Kidney (tissue), 14 donors: ENCODE results near the gene NPR2. TPM values are rescaled to one million over a fixed set of nuclear protein-coding genes. Genes with fewer than 3 reads are reported as not detected.
A peak's percentile ranks its signal among the peaks of the same experiment; 100 is the strongest.

ENCODE experiments used
- DNase-seq, 5 donors: peaks; one replicate each; pipeline ENCODE4 v3.0.0-alpha.2; 2013 to 2020
- FAIRE-seq: peaks from 2 replicates; lab custom pipeline; 2012; peaks lifted over from hg19 to GRCh38; lab: Jason Lieb, UNC
- H3K27ac ChIP-seq, 2 donors: one replicate each; pipeline ENCODE4 v1.7.0; 2013; ENCODE audit warnings: low read depth in 2 of 2, low read length in 2 of 2, inconsistent platforms in 1 of 2
- H3K27me3 ChIP-seq: one replicate; pipeline ENCODE4 v1.7.1; 2013; ENCODE audit warnings: low read length, inconsistent platforms; ENCODE audit not compliant: control insufficient read depth, insufficient read depth
- H3K36me3 ChIP-seq, 3 donors: one replicate each; pipeline versions ENCODE4 v1.7.0 to v1.7.1; 2013; ENCODE audit warnings: low read length in 3 of 3, control low read depth in 1 of 3, inconsistent platforms in 1 of 3; ENCODE audit not compliant: insufficient read depth in 3 of 3, control insufficient read depth in 2 of 3
- H3K4me1 ChIP-seq, 3 donors: one replicate each; pipeline versions ENCODE4 v1.7.0 to v1.7.1; 2013; ENCODE audit warnings: low read length in 3 of 3, inconsistent platforms in 1 of 3, low read depth in 1 of 3; ENCODE audit not compliant: control insufficient read depth in 2 of 3, insufficient read depth in 2 of 3
- H3K4me3 ChIP-seq, 3 donors: one replicate each; pipeline versions ENCODE4 v1.7.0 to v1.8.1; 2013; ENCODE audit warnings: low read length in 3 of 3, control low read depth in 1 of 3, inconsistent platforms in 1 of 3
- H3K9ac ChIP-seq, 3 donors: one replicate each; pipeline versions ENCODE4 v1.7.0 to v1.7.1; 2013; ENCODE audit warnings: low read length in 3 of 3, control low read depth in 1 of 3, inconsistent platforms in 1 of 3
- H3K9me3 ChIP-seq, 3 donors: one replicate each; pipeline versions ENCODE4 v1.7.0 to v1.7.1; 2013; ENCODE audit warnings: low read length in 3 of 3, control low read depth in 1 of 3, inconsistent platforms in 1 of 3; ENCODE audit not compliant: control insufficient read depth in 2 of 3, insufficient read depth in 1 of 3
- intact Hi-C: fragments of 100-400 bp; cut with DNase I; formaldehyde crosslinking; loops from one replicate; pipeline ENCODE4 v1.11.1; 2022
- polyA plus RNA-seq: library from polyadenylated mRNA; stranded (reverse); fragments of 350-450 nt; fragmentation: Illumina TruSeq; extraction: RNeasy Lipid Tissue Mini Kit (QIAGEN cat#74804); gene quantifications from one replicate; pipeline ENCODE4 v1.2.3, GENCODE V29; 2014; ENCODE audit warnings: low read depth, low replicate concordance; ENCODE audit not compliant: insufficient read depth
- total RNA-seq: library from RNA; stranded (reverse); fragmentation: NEBNext Ultra II Directional; extraction: Animal tissue kit (Norgen Biotek cat#: 25700); gene quantifications from one replicate; pipeline ENCODE4 v1.2.1, GENCODE V29; 2021
- TF ChIP-seq, protein P1 (sequence below): IDR thresholded peaks from 3 replicates; pipeline ENCODE4 v1.5.1; 2012; ENCODE audit warnings: mild to moderate bottlenecking, moderate library complexity, borderline replicate concordance; ENCODE audit not compliant: insufficient read depth; ENCODE audit errors: extremely low read depth
- donor health status: control.
- donor health status: control.
- donor health status: control.
- donor health status: control.
- donor health status: control.
- donor health status: DM: yes; HTN: yes; CAD: no.
- donor health status: Normal renal cell carcinoma (clear cell type).

The NPR2 gene
- total and polyA plus RNA-seq, 2 donors from 2014 or later, result 11.4 to 17.0 TPM

DNA sequence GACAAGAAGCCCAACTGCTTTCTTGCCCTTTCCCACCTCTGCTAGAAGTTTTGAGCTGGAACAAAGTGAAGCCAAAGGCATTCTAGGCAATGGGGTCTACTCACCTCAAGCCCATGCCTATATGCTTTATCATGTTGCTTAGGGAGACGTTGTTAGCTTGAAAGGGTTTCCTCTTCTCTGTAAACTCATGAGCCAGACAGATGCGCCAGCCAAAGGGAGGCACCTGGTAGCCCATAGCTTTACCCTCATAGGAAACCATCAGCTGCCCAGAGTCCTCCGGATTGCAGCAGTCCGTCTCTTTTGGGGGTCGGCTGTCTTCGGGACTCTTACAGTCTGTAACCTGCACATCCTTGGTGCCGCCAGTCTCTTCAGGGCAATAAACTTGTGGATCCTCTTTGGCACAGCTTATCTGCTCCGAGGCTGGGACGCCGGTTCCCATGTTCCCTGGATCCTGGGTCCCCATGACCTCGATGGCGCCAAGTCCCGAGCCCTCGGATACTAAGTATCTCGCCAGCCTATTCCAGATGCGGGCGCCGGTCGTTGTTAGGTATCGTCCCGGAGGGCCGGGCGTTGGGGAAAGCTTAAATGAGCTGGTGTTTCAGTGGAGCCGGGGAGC lies 43.0 kb upstream of the NPR2 start:
- H3K27me3 ChIP-seq, result no peaks in the 10 kb centered on the region
- peaks cover 0 to 26% (median 11%) of the 10 kb centered on the region in 3 donors for H3K4me1 ChIP-seq
- H3K9ac ChIP-seq, result peak overlapping the region; percentile 84 to 96 (median 91)
- H3K4me3 ChIP-seq, result peak overlapping the region; percentile 81 to 91 (median 84)
- H3K36me3 ChIP-seq, result peaks cover 14 to 42% (median 36%) of the 10 kb centered on the region in 3 donors
- intact Hi-C loops, result no loop called here
- no peak for DNase-seq
- no peak for FAIRE-seq
- peak overlapping the region; percentile 90 to 95 for H3K27ac ChIP-seq
- no peaks in the 10 kb centered on the region for H3K9me3 ChIP-seq
- TF ChIP-seq, protein P1, sequence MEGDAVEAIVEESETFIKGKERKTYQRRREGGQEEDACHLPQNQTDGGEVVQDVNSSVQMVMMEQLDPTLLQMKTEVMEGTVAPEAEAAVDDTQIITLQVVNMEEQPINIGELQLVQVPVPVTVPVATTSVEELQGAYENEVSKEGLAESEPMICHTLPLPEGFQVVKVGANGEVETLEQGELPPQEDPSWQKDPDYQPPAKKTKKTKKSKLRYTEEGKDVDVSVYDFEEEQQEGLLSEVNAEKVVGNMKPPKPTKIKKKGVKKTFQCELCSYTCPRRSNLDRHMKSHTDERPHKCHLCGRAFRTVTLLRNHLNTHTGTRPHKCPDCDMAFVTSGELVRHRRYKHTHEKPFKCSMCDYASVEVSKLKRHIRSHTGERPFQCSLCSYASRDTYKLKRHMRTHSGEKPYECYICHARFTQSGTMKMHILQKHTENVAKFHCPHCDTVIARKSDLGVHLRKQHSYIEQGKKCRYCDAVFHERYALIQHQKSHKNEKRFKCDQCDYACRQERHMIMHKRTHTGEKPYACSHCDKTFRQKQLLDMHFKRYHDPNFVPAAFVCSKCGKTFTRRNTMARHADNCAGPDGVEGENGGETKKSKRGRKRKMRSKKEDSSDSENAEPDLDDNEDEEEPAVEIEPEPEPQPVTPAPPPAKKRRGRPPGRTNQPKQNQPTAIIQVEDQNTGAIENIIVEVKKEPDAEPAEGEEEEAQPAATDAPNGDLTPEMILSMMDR, result no peak

DNA sequence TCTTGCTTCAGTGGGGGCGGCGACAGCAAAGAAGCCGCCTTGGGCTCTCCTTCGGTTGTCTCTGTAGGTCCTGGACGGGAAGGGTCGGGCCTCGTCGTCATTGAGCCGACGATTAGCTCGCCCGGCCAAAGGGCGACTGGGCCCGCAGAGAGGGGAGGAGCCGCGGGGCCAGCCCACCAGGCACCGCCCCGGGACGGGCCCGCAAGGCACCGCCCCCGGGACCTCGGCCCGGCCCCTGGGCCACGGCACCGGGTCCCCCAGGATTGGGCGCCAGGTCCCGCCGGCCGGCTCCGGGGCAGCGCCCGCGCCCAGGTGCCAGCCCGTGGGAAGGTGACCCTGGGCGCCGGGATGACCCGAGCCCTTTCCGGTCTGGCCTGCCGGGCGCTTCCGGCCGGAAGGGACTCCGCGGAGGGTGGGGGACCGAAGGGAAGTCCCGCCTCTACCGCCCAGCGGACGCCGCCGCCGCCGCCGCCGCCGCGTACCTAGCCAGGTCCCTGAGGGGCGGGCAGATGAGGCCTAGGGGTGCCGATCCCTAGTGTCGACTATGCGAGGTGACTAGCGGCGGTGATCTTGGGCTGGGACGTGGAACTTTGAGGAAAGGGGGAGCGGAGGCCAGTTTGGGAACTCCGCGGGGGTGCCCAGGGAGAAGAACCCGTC lies 42.4 kb upstream of the NPR2 start, which contains the start of the genes GBA2 and RGP1:
Gene GBA2, minus strand, starts transcription at position 371 of the 657 bp plus-strand sequence. CDS start 524 bp downstream, outside the sequence.
Gene RGP1, plus strand, starts transcription at position 430 of the 657 bp plus-strand sequence. CDS start 469 bp downstream, outside the sequence.
- TF ChIP-seq, protein P1, result no peak
- peak within 1 kb of the TSS; percentile 84 to 96 (median 91) for H3K9ac ChIP-seq
- no peaks in the 10 kb centered on the region for H3K9me3 ChIP-seq
- peaks cover 13 to 42% (median 35%) of the 10 kb centered on the region in 3 donors for H3K36me3 ChIP-seq
- peak within 1 kb of the TSS; percentile 82 to 91 (median 84) for H3K4me3 ChIP-seq
- no peaks in the 10 kb centered on the region for H3K27me3 ChIP-seq
- DNase-seq, result peak; percentile 83 to 95 (median 91)
- intact Hi-C loops, result no loop called here
- H3K27ac ChIP-seq, result peak within 1 kb of the TSS; percentile 90 to 95
- peaks cover 0 to 26% (median 11%) of the 10 kb centered on the region in 3 donors for H3K4me1 ChIP-seq
- FAIRE-seq, result no peak

DNA sequence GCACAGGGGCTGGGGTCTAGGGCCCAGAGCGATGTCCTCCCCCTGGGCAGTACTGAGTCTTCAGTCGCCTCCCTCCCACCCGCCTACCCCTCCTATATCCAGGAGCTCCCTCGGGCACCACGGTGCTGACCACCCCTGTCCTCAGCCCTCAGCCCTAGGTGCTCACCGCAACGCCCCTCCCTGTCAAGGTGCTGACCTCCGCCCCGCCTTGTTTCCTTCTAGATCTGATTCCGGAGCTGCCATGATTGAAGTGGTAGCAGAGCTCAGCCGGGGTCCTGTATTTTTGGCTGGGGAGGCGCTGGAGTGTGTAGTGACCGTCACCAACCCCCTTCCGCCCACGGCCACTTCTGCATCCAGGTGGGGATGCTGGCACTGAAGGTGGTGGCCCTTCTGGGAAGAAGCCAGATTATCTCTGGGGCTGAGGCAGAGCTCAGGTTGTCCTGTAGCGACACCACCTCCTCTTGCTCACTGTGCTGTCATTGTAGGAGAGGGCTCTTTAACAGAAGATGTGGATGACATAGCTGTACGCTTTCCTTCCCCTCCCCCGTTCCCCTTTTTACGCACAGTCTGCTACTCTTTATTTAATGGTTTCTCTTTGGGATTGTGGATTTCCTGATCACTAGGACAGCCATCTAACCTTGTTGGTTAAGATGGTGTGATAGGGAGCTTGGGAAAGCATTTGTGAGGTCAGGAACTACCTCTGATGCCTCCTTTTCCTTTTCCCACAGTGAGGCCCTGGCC lies 41.7 kb upstream of the NPR2 start:
- Histone ChIP-seq H3K9ac (peak overlapping the region; percentile 69 to 94 (median 83)), H3K27me3 (no peaks in the 10 kb centered on the region), H3K4me3 (peak overlapping the region; percentile 77 to 91 (median 82)), H3K36me3 (peaks cover 11 to 38% (median 32%) of the 10 kb centered on the region in 3 donors), H3K4me1 (peaks cover 0 to 24% (median 8%) of the 10 kb centered on the region in 3 donors), H3K27ac (peak overlapping the region; percentile 90 to 95), H3K9me3 (no peaks in the 10 kb centered on the region)
- no peak for FAIRE-seq
- TF ChIP-seq, protein P1, result no peak
- DNase-seq, result peak in 4 of 5 donors; percentile 35 to 88 (median 64)
- intact Hi-C loops, result no loop called here
